ENCODE results near the gene SF3B4. TPM values are rescaled to one million over a fixed set of nuclear protein-coding genes. Genes with fewer than 3 reads are reported as not detected.
A peak's percentile ranks its signal among the peaks of the same experiment; 100 is the strongest.

Gene SF3B4
- total RNA-seq, 2 experiments from 2014 or later = 67.1 to 67.6 TPM

GRCh38 chr1:149937759-149938158 is 10.2 kb upstream of the SF3B4 start:
- TF ChIP-seq CTCF (IDR thresholded peaks at IDR 0.05) = no peak
- Mint-ChIP-seq H3K27me3 (no peaks in the 10 kb centered on the region), H3K27ac (peak overlapping the region; percentile 32), H3K36me3 (ENCODE audit: low read depth) (no peaks in the 10 kb centered on the region), H3K4me1 (ENCODE audit: low read depth) (peaks cover 26% of the 10 kb centered on the region), H3K9me3 (no peaks in the 10 kb centered on the region), H3K4me3 (no peak overlapping the region)
- ChIA-PET POLR2A (interaction anchor here (0.6 to 1.9 kb wide), 5 partner anchors 10 to 292 kb away, joined by 3 to 10 read pairs (median 4); partner anchors contain the start of gene SF3B4), CTCF (no interaction called here)
- intact Hi-C loops (cut with micrococcal nuclease) = no loop called here
- peak; percentile 50 for DNase-seq
- peak; percentile 65 for ATAC-seq

GRCh38 chr1:149936992-149937705 is 9.5 kb upstream of the SF3B4 start:
- ChIA-PET CTCF (no interaction called here), POLR2A (interaction anchor here (1.0 to 1.9 kb wide), 4 partner anchors 9 to 72 kb away, joined by 3 to 10 read pairs (median 6); partner anchors contain the start of gene SF3B4)
- DNase-seq (no peak), ATAC-seq (no peak)
- Mint-ChIP-seq H3K27me3 (no peaks in the 10 kb centered on the region), H3K9me3 (no peaks in the 10 kb centered on the region), H3K36me3 (ENCODE audit: low read depth) (no peaks in the 10 kb centered on the region), H3K4me3 (peak overlapping the region; percentile 5), H3K27ac (peak overlapping the region; percentile 32), H3K4me1 (ENCODE audit: low read depth) (peaks cover 26% of the 10 kb centered on the region)
- intact Hi-C loops (cut with micrococcal nuclease) = no loop called here
- TF ChIP-seq CTCF (IDR thresholded peaks at IDR 0.05) = no peak

GRCh38 chr1:149936170-149936991 is 8.8 kb upstream of the SF3B4 start, which contains the start of gene MTMR11:
Gene MTMR11, minus strand, starts transcription at chr1:149936879. Its CDS starts 232 bp downstream, at chr1:149936647.
- no peak for ATAC-seq
- ChIA-PET POLR2A (interaction anchor here (1.4 kb wide), 1 partner anchor 18 kb away, joined by 4 read pairs; no protein-coding TSS in a partner anchor), CTCF (no interaction called here)
- H3K36me3 Mint-ChIP-seq (ENCODE audit: low read depth) = no peaks in the 10 kb centered on the region
- peak within 1 kb of the TSS; percentile 32 for H3K27ac Mint-ChIP-seq
- H3K9me3 Mint-ChIP-seq = no peaks in the 10 kb centered on the region
- no peak for DNase-seq
- no peak for TF ChIP-seq CTCF (IDR thresholded peaks at IDR 0.05)
- no peaks in the 10 kb centered on the region for H3K27me3 Mint-ChIP-seq
- intact Hi-C loops (cut with micrococcal nuclease) = no loop called here
- peaks cover 30% of the 10 kb centered on the region for H3K4me1 Mint-ChIP-seq (ENCODE audit: low read depth)
- peak within 1 kb of the TSS; percentile 5 for H3K4me3 Mint-ChIP-seq

- no peak overlapping the region for H3K27ac Mint-ChIP-seq
- ATAC-seq = no peak
- POLR2A ChIA-PET = interaction anchor here (7.2 kb wide), 1 partner anchor 47 kb away, joined by 62 read pairs; a partner anchor contains a TSS
Observed at GRCh38 chr1:149934356-149934755, 6.8 kb upstream of the SF3B4 start.

More at GRCh38 chr1:149934356-149934755, 6.8 kb upstream of the SF3B4 start:
- no peaks in the 10 kb centered on the region for H3K36me3 Mint-ChIP-seq (ENCODE audit: low read depth)
- H3K9me3 Mint-ChIP-seq = no peaks in the 10 kb centered on the region
- no peaks in the 10 kb centered on the region for H3K27me3 Mint-ChIP-seq
- no peak overlapping the region for H3K4me3 Mint-ChIP-seq
- peaks cover 26% of the 10 kb centered on the region for H3K4me1 Mint-ChIP-seq (ENCODE audit: low read depth)
- TF ChIP-seq CTCF (IDR thresholded peaks at IDR 0.05) = no peak
- no peak for DNase-seq
- CTCF ChIA-PET = interaction anchor here (1.7 kb wide), 1 partner anchor 28 kb away, joined by 5 read pairs; no protein-coding TSS in a partner anchor
- intact Hi-C loops (cut with micrococcal nuclease) = no loop called here

All from activated CD8-positive, alpha-beta T cell treated with anti-CD3 and anti-CD28 coated beads for 36 hours (primary cell).